HUES64 (cell line): ENCODE measurements around the gene SYCP2L.

ENCODE experiments used
- H3K27ac ChIP-seq: 2 replicates; pipeline ENCODE4 v1.7.0; 2013; ENCODE audit warnings: low read depth, low read length, inconsistent platforms
- H3K27me3 ChIP-seq: 2 replicates; pipeline ENCODE4 v1.6.1; 2013; ENCODE audit warnings: mild to moderate bottlenecking, low read length; ENCODE audit not compliant: insufficient read depth
- H3K36me3 ChIP-seq: 2 replicates; pipeline ENCODE4 v1.6.1; 2013; ENCODE audit warnings: mild to moderate bottlenecking, low read length; ENCODE audit not compliant: insufficient read depth
- H3K4me1 ChIP-seq: 2 replicates; pipeline ENCODE4 v1.6.1; 2013; ENCODE audit warnings: mild to moderate bottlenecking, low read length, moderate library complexity; ENCODE audit not compliant: insufficient read depth
- H3K4me3 ChIP-seq: 2 replicates; pipeline ENCODE4 v1.5.1; 2013; ENCODE audit warnings: mild to moderate bottlenecking, low read length, moderate library complexity
- H3K9ac ChIP-seq: 2 replicates; pipeline ENCODE4 v1.6.1; 2013; ENCODE audit warnings: mild to moderate bottlenecking, low read depth, low read length
- H3K9me3 ChIP-seq: 2 replicates; pipeline ENCODE4 v1.6.1; 2013; ENCODE audit warnings: low read depth, low read length; ENCODE audit not compliant: insufficient read depth
- WGBS: fragments of 150-250, 120-280 bp; methylation state at CpG from one replicate; pipeline ENCODE4 v1.1.7; 2013; ENCODE audit warnings: missing lambda C conversion rate; 5-methylcytosine and 5-hydroxymethylcytosine counted together

SYCP2L gene

GRCh38 chr6:11007715-11008608, 121.1 kb downstream of the SYCP2L start:
- Histone ChIP-seq H3K9me3 (no peaks in the 10 kb centered on the region), H3K27me3 (no peaks in the 10 kb centered on the region), H3K27ac (no peak overlapping the region), H3K4me3 (no peak overlapping the region), H3K9ac (no peak overlapping the region), H3K36me3 (no peaks in the 10 kb centered on the region), H3K4me1 (peaks cover 25% of the 10 kb centered on the region; the same call in 1 of the 2 replicates)
- 67% methylated on average over 10 of the region's 10 CpGs for WGBS

GRCh38 chr6:11008821-11009220, 122.0 kb downstream of the SYCP2L start:
- 83% methylated on average over 1 of the region's 1 CpG for WGBS
- no peak overlapping the region for H3K9ac ChIP-seq
- H3K9me3 ChIP-seq: no peaks in the 10 kb centered on the region
- no peak overlapping the region for H3K27ac ChIP-seq
- peaks cover 25% of the 10 kb centered on the region; the same call in 1 of the 2 replicates for H3K4me1 ChIP-seq
- no peaks in the 10 kb centered on the region for H3K27me3 ChIP-seq
- no peaks in the 10 kb centered on the region for H3K36me3 ChIP-seq
- H3K4me3 ChIP-seq: no peak overlapping the region

DNA sequence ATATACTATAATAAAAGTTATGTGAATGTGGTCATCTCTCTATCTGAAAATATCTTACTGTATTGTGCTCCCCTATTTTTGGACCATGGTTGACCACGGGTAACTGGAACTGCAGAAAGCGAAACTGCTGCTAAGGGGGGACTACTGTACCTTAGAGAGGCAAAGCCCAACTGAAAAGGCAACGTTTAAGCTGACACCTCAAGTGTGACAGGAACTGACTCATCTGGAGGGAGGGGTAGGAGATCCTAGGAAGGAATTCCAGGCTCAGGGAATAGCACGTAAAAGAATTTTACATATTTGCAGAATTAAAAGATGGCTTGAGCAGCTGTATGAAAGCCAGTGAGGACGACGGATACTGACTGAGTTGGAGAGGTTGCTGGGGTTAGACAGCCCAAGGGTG, 122.5 kb downstream of the SYCP2L start:
- H3K27ac ChIP-seq: no peak overlapping the region
- peaks cover 25% of the 10 kb centered on the region; the same call in 1 of the 2 replicates for H3K4me1 ChIP-seq
- H3K27me3 ChIP-seq: no peaks in the 10 kb centered on the region

GRCh38 chr6:11011787-11012234, 125.0 kb downstream of the SYCP2L start:
- H3K9me3 ChIP-seq: no peaks in the 10 kb centered on the region
- H3K27ac ChIP-seq: no peak overlapping the region
- no peaks in the 10 kb centered on the region for H3K27me3 ChIP-seq
- no peak overlapping the region for H3K9ac ChIP-seq
- H3K4me3 ChIP-seq: no peak overlapping the region
- H3K4me1 ChIP-seq: peaks cover 25% of the 10 kb centered on the region; the same call in 1 of the 2 replicates
- H3K36me3 ChIP-seq: no peaks in the 10 kb centered on the region
- 68% methylated on average over 8 of the region's 8 CpGs for WGBS

More for the DNA sequence above, 122.5 kb downstream of the SYCP2L start:
- Histone ChIP-seq H3K4me3 (no peak overlapping the region), H3K9ac (no peak overlapping the region), H3K36me3 (no peaks in the 10 kb centered on the region), H3K9me3 (no peaks in the 10 kb centered on the region)
- WGBS: 39% methylated on average over 6 of the region's 6 CpGs

DNA sequence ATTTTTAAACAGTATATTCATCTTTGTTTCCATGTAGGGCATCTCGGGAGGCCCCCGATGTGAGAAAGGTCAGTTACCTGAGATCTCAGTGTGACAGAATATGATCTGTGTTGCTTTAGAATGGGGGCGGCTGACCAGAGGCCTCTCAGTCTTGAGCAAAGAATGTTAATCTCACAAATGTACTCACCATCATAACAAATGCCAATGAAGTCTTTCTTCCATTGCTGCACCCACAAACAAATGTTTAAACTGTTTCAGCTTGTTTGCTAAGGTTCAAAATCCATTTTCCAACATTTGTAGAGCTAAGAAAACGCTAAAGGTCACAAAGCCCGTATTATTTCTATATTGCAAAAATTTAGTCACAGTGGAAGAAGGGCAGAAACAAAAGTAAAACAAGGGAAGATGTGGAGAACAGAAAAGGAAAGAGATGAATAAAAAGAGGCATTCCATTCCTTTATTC, 125.5 kb downstream of the SYCP2L start:
- Histone ChIP-seq H3K4me3 (no peak overlapping the region), H3K27me3 (no peaks in the 10 kb centered on the region), H3K9ac (no peak overlapping the region), H3K9me3 (no peaks in the 10 kb centered on the region), H3K27ac (no peak overlapping the region), H3K4me1 (peaks cover 25% of the 10 kb centered on the region; the same call in 1 of the 2 replicates), H3K36me3 (no peaks in the 10 kb centered on the region)
- 98% methylated on average over 4 of the region's 5 CpGs for WGBS

DNA sequence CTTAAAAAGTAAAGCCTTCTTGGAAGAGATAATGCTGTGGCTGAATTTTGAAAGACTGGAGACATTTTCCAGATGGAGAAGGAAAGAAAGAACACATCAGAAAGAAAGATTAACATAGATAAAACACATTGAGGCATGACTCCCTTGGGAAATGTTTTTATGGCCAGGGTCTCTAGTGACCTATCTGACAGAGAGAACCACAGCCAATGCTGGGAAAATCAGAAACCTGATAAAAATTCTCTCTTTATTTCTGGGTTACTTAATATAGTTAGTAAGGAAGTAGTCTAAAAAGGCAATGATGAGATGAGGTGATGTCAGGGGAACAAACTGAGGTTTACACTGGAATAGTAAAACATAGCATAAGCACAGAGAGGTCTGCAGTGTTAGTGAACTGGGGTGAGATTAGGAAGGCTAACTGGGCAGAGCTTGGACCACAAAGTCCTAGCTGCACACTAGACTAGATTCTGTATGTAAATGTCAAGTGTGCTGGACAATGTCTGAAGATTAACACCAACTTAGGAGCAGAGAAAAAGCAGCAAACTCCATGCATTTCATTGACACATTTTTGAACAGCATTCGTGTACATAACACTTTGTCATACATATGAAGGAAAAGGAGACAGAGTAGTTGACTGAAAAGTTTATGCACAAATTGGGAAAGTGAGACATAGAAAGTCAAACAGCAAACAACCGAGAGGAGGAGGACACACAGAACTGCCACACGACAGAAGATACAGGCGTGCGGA, 126.3 kb downstream of the SYCP2L start:
- no peak overlapping the region for H3K27ac ChIP-seq
- H3K36me3 ChIP-seq: no peaks in the 10 kb centered on the region
- H3K27me3 ChIP-seq: no peaks in the 10 kb centered on the region
- H3K9me3 ChIP-seq: no peaks in the 10 kb centered on the region
- no peak overlapping the region for H3K9ac ChIP-seq
- H3K4me3 ChIP-seq: no peak overlapping the region
- peaks cover 23% of the 10 kb centered on the region; the same call in 1 of the 2 replicates for H3K4me1 ChIP-seq
- WGBS: 94% methylated on average over 5 of the region's 5 CpGs

- no peak overlapping the region for H3K4me3 ChIP-seq
- no peaks in the 10 kb centered on the region for H3K36me3 ChIP-seq
- H3K4me1 ChIP-seq: peaks cover 20% of the 10 kb centered on the region; the same call in 1 of the 2 replicates
- H3K27ac ChIP-seq: no peak overlapping the region
- no peak overlapping the region for H3K9ac ChIP-seq
- H3K27me3 ChIP-seq: no peaks in the 10 kb centered on the region
- H3K9me3 ChIP-seq: no peaks in the 10 kb centered on the region
- WGBS: 70% methylated on average over 3 of the region's 3 CpGs
These were observed 126.8 kb downstream of the SYCP2L start for GRCh38 chr6:11013721-11014070.

GRCh38 chr6:11015102-11015501, 128.2 kb downstream of the SYCP2L start:
- no peak overlapping the region for H3K4me3 ChIP-seq
- H3K9me3 ChIP-seq: no peaks in the 10 kb centered on the region
- H3K9ac ChIP-seq: no peak overlapping the region
- no peaks in the 10 kb centered on the region for H3K27me3 ChIP-seq
- H3K36me3 ChIP-seq: no peaks in the 10 kb centered on the region
- H3K27ac ChIP-seq: no peak overlapping the region
- peaks cover 11% of the 10 kb centered on the region; the same call in 1 of the 2 replicates for H3K4me1 ChIP-seq

GRCh38 chr6:11016452-11016851, 129.6 kb downstream of the SYCP2L start:
- no peak overlapping the region for H3K9ac ChIP-seq
- peaks cover 17% of the 10 kb centered on the region; the same call in 1 of the 2 replicates for H3K4me1 ChIP-seq
- no peaks in the 10 kb centered on the region for H3K36me3 ChIP-seq
- H3K27me3 ChIP-seq: no peaks in the 10 kb centered on the region
- H3K27ac ChIP-seq: no peak overlapping the region
- no peaks in the 10 kb centered on the region for H3K9me3 ChIP-seq
- H3K4me3 ChIP-seq: no peak overlapping the region
- WGBS: no CpG with 5 or more reads among the region's 1 CpG

- H3K9ac ChIP-seq: no peak overlapping the region
- H3K4me1 ChIP-seq: peaks cover 18% of the 10 kb centered on the region; the same call in 1 of the 2 replicates
- no peaks in the 10 kb centered on the region for H3K9me3 ChIP-seq
- H3K4me3 ChIP-seq: no peak overlapping the region
- H3K27me3 ChIP-seq: no peaks in the 10 kb centered on the region
- no peaks in the 10 kb centered on the region for H3K36me3 ChIP-seq
- H3K27ac ChIP-seq: no peak overlapping the region
- WGBS: 92% methylated on average over 3 of the region's 3 CpGs
These were observed 130.2 kb downstream of the SYCP2L start for GRCh38 chr6:11017090-11017489.

- Histone ChIP-seq H3K4me3 (no peak overlapping the region), H3K9ac (no peak overlapping the region), H3K36me3 (no peaks in the 10 kb centered on the region), H3K4me1 (peaks cover 23% of the 10 kb centered on the region), H3K9me3 (no peaks in the 10 kb centered on the region), H3K27ac (no peak overlapping the region), H3K27me3 (no peaks in the 10 kb centered on the region)
- 93% methylated on average over 2 of the region's 2 CpGs for WGBS
These were observed 131.4 kb downstream of the SYCP2L start for GRCh38 chr6:11018225-11018624.
